GM04504 (cell line): ENCODE measurements around the gene CAPN1.
"Not testable (repeated sequence)": the region's sequence is repeated elsewhere in the genome, so short reads cannot be mapped to it uniquely, and the experiment has no call there.

Source experiments
- DNase-seq: peaks from one replicate; pipeline ENCODE4 v3.0.0-alpha.2; 2012; ENCODE audit warnings: low read depth

The CAPN1 gene

DNA sequence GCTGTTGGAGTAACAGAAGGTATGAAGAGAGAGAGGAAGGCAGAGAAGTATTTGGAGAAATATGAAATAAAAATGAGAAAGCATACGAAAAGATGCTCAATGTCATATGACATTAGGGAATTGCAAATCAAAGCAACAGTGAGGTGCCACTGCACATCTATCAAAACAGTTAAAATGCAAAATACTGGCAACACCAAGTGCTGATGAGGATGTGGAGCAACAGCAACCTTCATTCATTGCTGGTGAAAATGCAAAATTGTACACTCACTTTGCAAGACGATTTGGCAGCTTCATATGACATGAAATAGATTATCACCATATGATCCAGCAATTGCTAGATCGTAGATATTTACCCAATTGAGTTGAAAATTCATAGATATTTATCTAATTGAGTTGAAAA lies 21.1 kb upstream of the CAPN1 start:
- DNase-seq, result no peak

DNA sequence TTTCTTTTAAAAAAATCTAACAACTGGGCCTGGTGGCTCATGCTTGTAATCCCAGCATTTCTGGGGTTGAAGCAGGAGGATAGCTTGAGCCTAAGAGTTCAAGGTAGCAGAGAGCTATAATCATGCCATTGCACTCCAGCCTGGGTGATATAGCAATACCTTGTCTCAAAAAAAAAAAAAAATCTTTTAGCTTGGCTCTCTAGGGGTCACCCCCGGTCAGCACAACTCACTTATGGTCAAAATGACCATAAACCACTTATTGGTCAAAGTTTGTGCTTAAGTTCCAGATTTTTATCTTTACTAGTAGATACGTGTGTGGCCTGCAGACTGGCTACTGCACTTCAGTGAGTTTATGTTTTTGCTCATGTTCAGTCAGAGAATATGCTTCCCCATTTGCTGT lies 18.0 kb upstream of the CAPN1 start:
- no peak for DNase-seq

DNA sequence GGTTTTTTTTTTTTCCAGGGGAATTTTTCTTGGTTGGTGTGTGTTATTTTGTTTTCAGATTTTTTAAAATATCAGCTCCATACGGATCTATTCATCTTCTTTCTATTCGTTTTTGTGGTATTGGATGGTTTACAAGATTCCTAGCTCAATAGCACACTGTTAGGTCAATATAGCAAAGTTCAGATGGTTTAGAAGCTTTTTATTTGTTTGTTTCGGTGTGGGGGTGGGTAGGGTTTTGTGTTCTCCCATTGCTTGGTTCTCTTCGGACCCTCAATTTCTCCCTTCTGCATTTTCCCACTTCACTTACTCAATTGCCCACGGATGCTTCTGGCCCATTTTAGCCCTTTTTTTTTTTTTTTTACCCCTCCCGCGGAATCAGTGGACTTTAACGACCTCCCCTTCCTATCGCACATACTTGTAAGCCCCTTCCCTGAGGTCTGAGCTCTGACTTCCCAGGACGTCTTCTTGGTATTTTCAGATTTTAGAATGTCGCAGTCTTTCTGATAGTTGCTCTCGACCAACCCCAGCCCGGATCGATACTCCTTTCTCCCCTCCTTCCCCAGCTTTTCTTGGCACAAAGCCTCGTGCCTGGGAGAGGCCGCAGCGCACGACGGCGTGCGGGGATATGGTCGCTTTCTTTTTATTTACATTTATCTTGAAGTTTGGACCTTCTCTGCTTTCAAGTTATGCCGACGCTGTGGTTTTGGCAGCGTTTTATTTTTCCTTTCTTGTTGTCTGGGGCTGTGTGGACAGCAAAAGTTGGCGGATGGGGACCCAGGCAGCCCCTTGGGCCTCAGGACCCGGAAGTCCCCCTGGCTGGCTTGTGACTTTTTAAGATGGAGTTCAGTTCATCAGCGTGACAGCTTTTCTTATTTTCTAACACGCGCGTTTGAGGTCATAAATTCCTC lies 16.1 kb upstream of the CAPN1 start:
- no peak for DNase-seq

DNA sequence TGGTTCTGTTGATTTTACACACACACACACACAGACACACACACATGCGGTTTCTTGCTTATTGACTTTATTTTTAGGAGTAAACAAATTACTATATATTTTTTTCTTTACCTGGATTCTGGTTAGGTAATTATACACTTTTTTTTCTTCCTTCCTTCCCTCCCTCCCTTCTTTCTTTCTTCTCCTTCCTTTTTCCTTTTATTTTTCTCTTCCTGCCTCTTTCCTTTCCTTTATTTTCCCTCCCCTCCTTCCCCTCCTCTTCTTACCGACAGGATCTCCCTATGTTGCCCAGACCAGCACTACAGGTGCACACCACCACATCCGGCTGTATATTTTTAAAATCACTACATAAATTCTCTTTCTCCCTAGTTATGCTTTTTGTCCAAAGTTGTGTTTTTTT lies 14.8 kb upstream of the CAPN1 start:
- no peak for DNase-seq

DNA sequence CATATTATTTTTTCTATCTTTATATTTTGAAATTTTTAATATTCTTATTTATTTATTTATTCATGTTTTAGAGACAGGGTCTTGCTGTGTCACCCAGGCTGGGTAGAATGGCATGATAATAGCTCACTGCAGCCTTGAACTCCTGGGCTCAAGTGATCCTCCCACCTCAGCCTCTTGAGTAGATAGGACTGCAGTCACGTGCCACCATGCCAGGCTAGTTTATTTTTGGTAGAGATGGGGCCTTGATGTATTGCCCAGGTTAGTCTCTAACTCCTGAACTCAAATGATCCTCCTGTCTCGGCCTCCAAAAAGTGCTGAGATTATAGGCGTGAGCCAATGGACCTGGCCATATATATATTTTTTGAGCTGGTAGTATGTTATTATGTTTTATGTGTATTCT lies 14.1 kb upstream of the CAPN1 start:
- DNase-seq, result no peak

DNA sequence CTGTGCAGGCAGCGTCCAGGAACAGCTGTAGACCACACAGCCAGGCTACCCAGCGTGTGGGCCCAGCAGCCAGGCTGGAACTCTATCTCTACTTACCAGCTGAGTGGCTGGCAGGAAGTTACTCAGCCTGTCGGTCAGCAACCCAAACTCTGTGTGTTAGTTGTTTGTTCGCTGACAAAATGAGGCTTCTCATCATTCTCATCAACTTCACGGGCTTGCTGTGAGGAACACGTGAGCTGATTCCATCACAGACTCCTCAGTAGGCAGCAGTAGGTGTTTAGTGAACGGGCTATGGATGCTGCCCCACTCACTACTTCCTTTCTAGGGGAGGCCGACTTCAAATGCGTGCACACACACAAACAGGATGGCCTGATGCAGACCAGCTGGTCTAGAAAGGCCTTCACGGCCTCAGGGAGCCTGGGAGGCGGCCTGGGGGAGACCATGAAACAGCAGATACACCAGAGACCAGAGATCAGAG lies 12.5 kb upstream of the CAPN1 start:
- DNase-seq, result no peak

DNA sequence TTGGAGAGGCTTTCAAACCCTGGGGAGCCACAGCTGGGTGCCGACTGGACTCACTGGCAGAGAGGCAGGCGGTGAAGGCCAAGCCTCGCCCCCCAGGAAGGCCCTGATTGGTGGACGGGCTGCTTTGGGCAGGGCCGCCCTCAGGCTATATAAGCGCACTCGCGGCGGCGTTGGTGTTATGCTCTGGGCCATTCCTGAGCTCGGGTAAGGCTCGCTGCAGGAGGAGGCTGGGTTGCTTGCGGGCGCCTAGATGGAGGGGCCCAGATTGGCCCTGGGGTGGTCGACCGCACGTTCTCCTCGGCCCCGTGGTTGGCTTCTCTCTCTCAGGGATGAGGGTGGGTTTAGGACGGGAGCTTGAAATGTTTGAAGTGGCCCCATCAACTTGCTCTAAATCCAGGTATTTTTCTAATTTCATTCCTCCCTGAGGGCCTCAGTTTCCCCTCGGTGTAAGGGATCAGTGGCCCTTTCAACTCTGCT lies 11.6 kb upstream of the CAPN1 start, which contains the start of gene SPDYC:
Gene SPDYC, plus strand, starts transcription at position 176 of the 477 bp plus-strand sequence. CDS start 1,125 bp downstream, outside the sequence.
- no peak for DNase-seq

DNA sequence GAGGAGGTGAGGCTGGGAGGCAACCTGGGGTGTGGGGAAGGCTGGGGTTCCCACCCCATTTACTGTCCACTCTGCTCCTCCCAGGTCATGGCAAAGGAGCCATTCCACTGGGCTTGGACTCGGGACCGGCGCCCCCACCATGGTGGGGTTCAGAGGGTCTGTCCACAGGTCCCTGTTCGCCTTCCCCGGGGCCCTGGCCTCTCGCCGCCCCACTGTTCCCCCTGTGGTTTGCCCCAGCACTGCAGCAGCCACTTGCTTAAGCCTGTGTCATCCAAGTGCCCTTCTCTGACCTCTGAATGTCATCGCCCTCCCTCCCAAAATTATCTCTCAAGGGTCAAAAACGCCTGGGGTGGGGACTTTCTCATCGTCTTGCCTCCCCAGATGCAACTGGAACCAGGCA lies 9.1 kb upstream of the CAPN1 start:
- no peak for DNase-seq

DNA sequence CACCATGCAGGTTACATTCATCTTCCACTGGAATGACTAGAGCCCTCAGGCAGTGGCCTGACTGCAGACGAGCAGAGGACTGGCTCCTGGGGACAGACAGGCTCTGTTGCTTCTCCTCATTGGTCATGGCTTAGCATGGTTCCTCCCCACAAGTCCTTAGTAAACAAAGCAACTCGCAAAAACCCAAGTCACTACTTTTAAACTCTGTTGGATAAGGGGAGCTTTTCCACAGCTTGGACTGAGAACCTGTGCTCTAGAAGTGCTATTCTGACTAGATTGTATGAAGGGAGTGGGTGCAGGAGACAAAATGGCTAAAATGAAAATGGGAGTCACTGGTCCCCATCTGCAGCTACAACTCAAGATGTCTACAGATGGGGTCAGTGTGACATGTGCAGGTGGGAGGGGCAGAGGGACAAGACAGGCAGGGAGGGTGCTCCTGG lies 7.1 kb upstream of the CAPN1 start:
- DNase-seq, result not testable (repeated sequence)

DNA sequence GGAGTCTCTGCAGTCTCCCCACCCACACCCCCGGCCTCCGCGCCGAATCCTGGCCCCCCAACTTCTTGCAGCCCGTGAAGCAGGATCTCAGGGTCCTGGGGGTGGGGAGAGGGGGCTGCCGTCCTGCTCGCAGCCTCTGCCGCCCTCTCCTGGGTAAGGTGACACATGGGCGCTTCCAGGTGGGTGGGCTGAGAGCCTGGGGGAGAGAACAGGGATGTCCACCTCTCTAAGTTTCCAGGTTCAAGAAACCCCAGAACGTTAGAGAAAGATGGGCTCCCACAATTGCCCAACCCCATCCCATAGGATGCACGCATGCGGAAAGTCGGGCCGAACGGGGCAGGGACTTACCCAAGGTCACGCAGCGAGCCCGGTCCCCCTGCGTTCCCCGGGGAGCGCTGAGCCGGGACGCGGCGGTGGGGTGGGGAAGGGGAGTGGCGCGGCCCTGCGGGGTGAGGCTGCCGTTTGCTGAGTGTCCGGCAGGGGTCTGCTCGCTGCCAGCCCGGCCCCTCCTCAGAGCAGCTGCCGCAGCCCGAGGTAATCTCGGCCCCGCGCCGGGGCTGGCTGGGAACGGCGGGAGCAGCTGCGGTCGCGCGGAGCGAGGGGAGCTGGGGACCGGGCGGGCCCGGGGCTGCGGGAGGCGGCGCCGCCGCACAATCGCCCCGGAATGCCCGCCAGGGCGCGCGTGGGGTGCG lies 705 bp upstream of the CAPN1 start:
- DNase-seq, result no peak

DNA sequence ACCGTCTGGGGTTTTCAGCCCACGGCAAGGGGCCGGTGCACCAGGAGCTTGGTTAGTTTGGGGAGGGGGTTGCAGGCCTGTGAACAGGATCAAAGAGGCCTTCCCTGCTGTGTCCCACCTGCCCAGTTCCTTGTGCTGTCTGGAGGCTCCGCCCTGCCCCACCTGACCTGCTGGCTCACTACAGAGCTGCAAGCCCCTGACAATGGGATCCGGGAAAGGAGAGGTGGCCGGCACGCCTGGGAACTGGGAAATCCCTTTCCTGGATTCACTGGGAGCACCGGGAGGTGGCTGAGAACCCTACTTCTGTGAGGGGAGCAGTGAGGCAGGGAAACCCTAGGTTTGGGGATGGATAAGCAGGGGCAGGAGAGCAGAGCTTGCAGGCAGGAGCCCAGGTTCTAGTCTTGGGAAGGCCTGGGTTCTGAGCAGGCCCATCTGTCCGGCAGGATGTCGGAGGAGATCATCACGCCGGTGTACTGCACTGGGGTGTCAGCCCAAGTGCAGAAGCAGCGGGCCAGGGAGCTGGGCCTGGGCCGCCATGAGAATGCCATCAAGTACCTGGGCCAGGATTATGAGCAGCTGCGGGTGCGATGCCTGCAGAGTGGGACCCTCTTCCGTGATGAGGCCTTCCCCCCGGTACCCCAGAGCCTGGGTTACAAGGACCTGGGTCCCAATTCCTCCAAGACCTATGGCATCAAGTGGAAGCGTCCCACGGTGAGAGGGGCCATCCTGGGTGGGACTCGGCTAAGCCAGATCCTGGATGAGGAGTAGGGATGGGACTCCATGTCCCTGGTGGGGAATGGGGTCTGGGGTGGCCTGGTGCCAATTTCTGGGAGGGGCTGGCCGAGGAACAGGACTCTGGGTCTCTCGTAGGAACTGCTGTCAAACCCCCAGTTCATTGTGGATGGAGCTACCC lies 786 bp downstream of the CAPN1 start:
- no peak for DNase-seq

DNA sequence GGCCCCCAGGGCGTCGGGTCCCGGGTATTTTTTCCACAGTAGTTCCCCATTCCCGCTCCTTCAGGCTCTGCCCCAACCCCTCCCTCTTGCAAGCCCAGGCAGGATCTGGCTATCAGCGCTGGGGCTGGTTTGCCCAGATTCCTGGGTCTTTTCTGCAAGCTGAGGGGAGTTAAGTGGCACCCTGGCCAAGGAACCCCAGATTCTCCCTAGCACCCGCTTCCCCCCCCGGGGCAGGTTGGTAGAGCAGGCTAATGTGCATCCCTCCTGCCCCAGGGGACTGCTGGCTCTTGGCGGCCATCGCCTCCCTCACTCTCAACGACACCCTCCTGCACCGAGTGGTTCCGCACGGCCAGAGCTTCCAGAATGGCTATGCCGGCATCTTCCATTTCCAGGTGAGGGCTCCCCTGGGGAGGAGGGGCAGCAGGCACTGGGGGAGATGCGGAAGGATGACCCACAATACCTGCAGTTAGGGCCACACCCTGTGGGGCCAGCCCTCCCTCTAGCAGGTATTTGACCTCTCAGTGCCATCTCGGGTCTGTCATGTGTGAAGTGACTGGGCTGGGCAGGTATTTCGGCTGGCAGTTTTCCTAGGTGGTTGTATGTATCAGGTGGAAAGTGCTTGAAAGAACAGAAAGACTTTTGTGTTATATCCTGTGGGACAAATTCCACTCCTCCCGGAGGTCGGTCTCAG lies 1.6 kb downstream of the CAPN1 start:
- DNase-seq, result no peak

DNA sequence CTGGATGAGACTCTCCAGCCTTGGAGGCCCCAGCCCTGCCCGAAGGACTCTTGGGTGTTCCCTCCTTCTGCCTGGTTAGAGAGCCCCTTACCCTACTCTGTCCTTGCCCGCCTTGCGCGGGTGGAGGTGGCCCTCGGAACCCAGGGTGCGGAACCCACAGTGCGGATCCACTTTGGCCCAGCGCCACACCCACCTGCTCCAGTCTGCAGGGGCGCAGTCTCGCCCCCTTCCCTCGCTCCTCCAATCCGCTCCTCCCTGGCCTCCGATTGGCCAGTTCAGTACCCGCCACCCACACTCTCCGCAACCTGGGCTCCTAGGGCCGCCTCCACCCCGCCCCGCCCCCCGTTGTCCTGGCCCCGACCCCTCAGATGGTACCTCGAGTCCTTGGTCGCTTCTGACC lies 2.4 kb downstream of the CAPN1 start:
- no peak for DNase-seq

DNA sequence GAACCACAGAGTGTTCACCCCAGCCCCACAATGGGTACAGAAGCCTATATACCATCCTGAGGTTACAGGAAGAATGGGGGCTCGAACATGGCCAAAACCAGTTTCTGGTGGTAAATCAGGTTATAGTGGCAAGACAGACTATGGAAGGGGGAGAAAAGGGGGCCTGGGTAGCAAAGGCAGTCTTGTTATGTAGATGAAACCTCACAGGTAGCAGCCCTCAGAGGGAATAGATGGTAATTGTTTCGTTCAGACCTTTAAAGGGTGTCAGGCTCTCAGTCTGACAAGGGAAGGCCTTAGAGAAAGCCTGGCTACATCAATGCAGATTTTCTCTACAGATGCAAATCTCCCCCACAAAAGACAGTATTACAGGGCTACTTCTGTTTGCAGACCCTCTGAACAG lies 3.4 kb downstream of the CAPN1 start:
- no peak for DNase-seq

DNA sequence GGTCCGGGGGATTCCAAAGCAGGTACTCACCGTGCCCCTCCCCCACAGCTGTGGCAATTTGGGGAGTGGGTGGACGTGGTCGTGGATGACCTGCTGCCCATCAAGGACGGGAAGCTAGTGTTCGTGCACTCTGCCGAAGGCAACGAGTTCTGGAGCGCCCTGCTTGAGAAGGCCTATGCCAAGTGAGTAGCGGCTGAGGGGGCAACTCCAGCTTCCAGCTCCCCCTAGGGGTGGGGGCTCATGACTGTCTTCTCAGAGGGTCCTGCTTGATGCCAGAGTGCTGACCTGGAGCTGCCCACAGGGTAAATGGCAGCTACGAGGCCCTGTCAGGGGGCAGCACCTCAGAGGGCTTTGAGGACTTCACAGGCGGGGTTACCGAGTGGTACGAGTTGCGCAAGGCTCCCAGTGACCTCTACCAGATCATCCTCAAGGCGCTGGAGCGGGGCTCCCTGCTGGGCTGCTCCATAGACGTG lies 4.2 kb downstream of the CAPN1 start:
- DNase-seq, result no peak

DNA sequence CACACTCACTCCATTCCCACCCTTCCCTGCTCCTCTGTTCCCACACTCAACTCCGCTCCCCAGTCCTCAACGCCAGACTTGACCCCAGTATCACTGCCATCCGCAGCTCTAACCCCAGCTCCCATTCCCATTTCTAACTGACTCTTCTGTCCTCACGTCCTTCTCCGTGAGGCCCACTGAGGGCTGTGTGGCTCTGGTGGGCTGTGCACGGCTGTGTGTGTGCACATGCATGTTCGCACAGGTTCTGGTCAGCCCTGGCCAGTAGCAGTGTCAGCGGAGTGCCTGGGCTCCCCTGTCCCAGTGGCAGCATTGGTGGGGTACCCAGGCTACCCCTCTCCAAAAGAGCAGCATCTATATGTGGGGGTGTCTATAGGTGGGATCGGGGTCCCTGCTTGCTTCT lies 5.0 kb downstream of the CAPN1 start:
- DNase-seq, result no peak

DNA sequence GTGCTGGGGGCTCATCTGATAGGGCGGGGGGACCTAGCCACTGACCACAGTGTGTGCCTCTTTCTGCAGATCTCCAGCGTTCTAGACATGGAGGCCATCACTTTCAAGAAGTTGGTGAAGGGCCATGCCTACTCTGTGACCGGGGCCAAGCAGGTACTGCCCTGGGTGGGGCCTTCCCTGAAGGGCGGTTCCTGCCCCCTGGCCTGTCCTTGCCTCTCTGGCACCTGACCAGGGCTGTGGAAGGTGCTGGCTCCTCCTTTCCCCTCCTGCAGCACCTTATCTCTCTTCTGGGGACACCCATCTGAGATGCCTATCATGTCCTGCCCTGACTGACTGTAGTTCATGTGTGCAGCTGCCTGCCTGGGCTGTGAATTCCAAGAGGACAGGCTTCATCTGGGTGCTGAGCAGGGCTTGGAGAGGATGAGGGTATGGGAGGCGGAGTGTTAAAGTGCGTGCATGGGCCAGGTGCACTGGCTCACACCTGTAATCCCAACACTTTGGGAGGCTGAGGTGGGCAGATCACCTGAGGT lies 5.5 kb downstream of the CAPN1 start:
- no peak for DNase-seq

DNA sequence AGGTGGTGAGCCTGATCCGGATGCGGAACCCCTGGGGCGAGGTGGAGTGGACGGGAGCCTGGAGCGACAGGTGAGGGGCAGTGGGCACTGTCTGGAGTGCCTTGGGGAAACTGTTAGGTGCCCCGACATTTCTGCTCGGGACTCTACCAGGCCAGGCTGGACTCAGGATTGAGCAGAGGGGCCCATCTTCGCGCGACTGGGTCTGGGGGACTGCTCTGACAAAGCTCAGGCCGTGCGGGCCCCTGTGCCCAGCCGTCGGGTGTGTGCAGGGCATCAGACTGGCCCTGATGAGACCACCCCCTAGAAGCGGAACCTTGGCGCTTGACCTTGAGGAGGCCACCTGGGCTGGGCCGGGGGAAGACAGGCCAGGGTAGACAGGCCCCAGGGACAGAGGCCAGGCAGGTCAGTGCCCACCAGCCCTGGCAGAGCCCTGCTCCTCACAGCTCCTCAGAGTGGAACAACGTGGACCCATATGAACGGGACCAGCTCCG lies 6.3 kb downstream of the CAPN1 start:
- DNase-seq, result no peak

DNA sequence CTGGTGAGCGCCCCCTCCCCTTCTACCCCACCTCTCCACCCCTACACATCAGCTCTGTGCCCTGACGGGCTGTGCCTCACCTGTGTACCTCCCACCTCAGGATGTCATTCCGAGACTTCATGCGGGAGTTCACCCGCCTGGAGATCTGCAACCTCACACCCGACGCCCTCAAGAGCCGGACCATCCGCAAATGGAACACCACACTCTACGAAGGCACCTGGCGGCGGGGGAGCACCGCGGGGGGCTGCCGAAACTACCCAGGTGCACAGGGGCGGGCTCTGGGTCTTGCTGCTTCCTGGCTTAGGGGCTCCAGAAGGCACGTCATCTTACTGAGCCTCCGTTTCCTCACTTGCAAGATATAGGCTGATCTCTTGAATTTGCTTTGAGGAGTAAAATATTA lies 6.8 kb downstream of the CAPN1 start:
- DNase-seq, result no peak

DNA sequence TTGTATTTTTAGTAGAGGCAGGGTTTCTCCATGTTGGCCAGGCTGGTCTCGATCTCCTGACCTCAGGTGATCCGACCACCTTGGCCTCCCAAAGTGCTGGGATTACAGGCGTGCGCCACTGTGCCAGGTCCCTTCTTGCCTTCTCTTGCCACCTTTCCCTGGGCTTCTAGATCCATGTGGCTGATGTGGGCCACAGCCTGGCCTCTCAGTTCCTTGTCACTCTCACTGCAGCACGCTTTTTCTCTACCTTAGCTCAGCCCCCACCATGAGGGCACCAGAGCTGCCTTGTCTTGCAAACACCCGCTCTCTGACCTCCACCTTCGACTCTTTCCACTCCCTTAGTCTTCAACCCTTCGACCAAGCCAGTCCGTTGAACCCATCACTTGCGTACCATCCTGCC lies 7.5 kb downstream of the CAPN1 start:
- DNase-seq, result no peak

DNA sequence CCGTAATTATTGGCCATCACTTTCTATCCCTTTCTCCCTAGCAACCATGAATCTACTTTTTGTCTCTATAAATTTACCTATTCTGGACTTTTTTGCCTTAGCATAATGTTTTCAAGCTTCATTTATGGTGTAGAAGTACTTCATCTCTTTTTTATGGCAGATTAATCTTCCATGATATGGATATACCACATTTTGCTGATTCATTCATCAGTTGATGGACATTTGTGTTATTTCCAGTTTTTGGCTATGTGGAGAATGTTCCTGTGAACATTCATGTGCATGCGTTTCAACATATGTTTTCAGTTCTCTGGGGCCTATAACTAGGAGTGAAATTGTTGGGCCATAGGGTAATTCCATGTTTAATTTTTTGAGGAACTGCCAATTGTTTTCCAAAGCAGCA lies 12.8 kb downstream of the CAPN1 start:
- DNase-seq, result no peak
